ENCODE data around the gene TMEM40.

The TMEM40 gene

GRCh38 chr3:12774619-12775018 lies 15.6 kb upstream of the TMEM40 start:
- no peaks in the 10 kb centered on the region for H3K4me1 ChIP-seq (ENCODE audit: insufficient read depth, low read length)
- H3K9me3 ChIP-seq (ENCODE audit: insufficient read depth, low read depth, low read length) = no peaks in the 10 kb centered on the region
- WGBS = 71% methylated on average over 4 of the region's 4 CpGs
- H3K4me3 ChIP-seq (ENCODE audit: low read length) = no peak overlapping the region
- H3K27ac ChIP-seq (ENCODE audit: low read depth, low read length) = no peak overlapping the region
- no peak overlapping the region for H3K9ac ChIP-seq (ENCODE audit: low read depth, low read length)
- no peaks in the 10 kb centered on the region for H3K36me3 ChIP-seq (ENCODE audit: insufficient read depth, low read length)
- no peaks in the 10 kb centered on the region for H3K27me3 ChIP-seq (ENCODE audit: insufficient read depth, low read length)

GRCh38 chr3:12773710-12774086 lies 14.6 kb upstream of the TMEM40 start:
- 81% methylated on average over 1 of the region's 1 CpG for WGBS
- Histone ChIP-seq H3K9ac (ENCODE audit: low read depth, low read length) (no peak overlapping the region), H3K27me3 (ENCODE audit: insufficient read depth, low read length) (no peaks in the 10 kb centered on the region), H3K4me1 (ENCODE audit: insufficient read depth, low read length) (no peaks in the 10 kb centered on the region), H3K9me3 (ENCODE audit: insufficient read depth, low read depth, low read length) (no peaks in the 10 kb centered on the region), H3K36me3 (ENCODE audit: insufficient read depth, low read length) (no peaks in the 10 kb centered on the region), H3K4me3 (ENCODE audit: low read length) (no peak overlapping the region), H3K27ac (ENCODE audit: low read depth, low read length) (no peak overlapping the region)

GRCh38 chr3:12773030-12773709 lies 14.1 kb upstream of the TMEM40 start:
- H3K4me3 ChIP-seq (ENCODE audit: low read length) = no peak overlapping the region
- no peaks in the 10 kb centered on the region for H3K27me3 ChIP-seq (ENCODE audit: insufficient read depth, low read length)
- H3K27ac ChIP-seq (ENCODE audit: low read depth, low read length) = no peak overlapping the region
- H3K4me1 ChIP-seq (ENCODE audit: insufficient read depth, low read length) = no peaks in the 10 kb centered on the region
- WGBS = 80% methylated on average over 2 of the region's 2 CpGs
- H3K9ac ChIP-seq (ENCODE audit: low read depth, low read length) = no peak overlapping the region
- H3K9me3 ChIP-seq (ENCODE audit: insufficient read depth, low read depth, low read length) = no peaks in the 10 kb centered on the region
- no peaks in the 10 kb centered on the region for H3K36me3 ChIP-seq (ENCODE audit: insufficient read depth, low read length)

GRCh38 chr3:12772462-12772861 lies 13.4 kb upstream of the TMEM40 start:
- Histone ChIP-seq H3K27ac (ENCODE audit: low read depth, low read length) (no peak overlapping the region), H3K9ac (ENCODE audit: low read depth, low read length) (no peak overlapping the region), H3K36me3 (ENCODE audit: insufficient read depth, low read length) (no peaks in the 10 kb centered on the region), H3K27me3 (ENCODE audit: insufficient read depth, low read length) (no peaks in the 10 kb centered on the region), H3K4me3 (ENCODE audit: low read length) (no peak overlapping the region), H3K4me1 (ENCODE audit: insufficient read depth, low read length) (no peaks in the 10 kb centered on the region), H3K9me3 (ENCODE audit: insufficient read depth, low read depth, low read length) (no peaks in the 10 kb centered on the region)
- WGBS = 86% methylated on average over 5 of the region's 5 CpGs

GRCh38 chr3:12771236-12771635 lies 12.2 kb upstream of the TMEM40 start:
- H3K27me3 ChIP-seq (ENCODE audit: insufficient read depth, low read length) = no peaks in the 10 kb centered on the region
- H3K4me1 ChIP-seq (ENCODE audit: insufficient read depth, low read length) = no peaks in the 10 kb centered on the region
- no peaks in the 10 kb centered on the region for H3K9me3 ChIP-seq (ENCODE audit: insufficient read depth, low read depth, low read length)
- WGBS = 90% methylated on average over 9 of the region's 9 CpGs
- no peak overlapping the region for H3K4me3 ChIP-seq (ENCODE audit: low read length)
- no peak overlapping the region for H3K27ac ChIP-seq (ENCODE audit: low read depth, low read length)
- H3K9ac ChIP-seq (ENCODE audit: low read depth, low read length) = no peak overlapping the region
- H3K36me3 ChIP-seq (ENCODE audit: insufficient read depth, low read length) = no peaks in the 10 kb centered on the region

- WGBS = 88% methylated on average over 1 of the region's 2 CpGs
- Histone ChIP-seq H3K4me1 (ENCODE audit: insufficient read depth, low read length) (no peaks in the 10 kb centered on the region), H3K9ac (ENCODE audit: low read depth, low read length) (no peak overlapping the region), H3K4me3 (ENCODE audit: low read length) (no peak overlapping the region), H3K27me3 (ENCODE audit: insufficient read depth, low read length) (no peaks in the 10 kb centered on the region), H3K27ac (ENCODE audit: low read depth, low read length) (no peak overlapping the region), H3K9me3 (ENCODE audit: insufficient read depth, low read depth, low read length) (no peaks in the 10 kb centered on the region), H3K36me3 (ENCODE audit: insufficient read depth, low read length) (no peaks in the 10 kb centered on the region)
Observed at GRCh38 chr3:12769761-12770160, 10.7 kb upstream of the TMEM40 start.

- H3K9ac ChIP-seq (ENCODE audit: low read depth, low read length) = no peak overlapping the region
- H3K4me1 ChIP-seq (ENCODE audit: insufficient read depth, low read length) = no peaks in the 10 kb centered on the region
- H3K27ac ChIP-seq (ENCODE audit: low read depth, low read length) = no peak overlapping the region
- H3K9me3 ChIP-seq (ENCODE audit: insufficient read depth, low read depth, low read length) = no peaks in the 10 kb centered on the region
- H3K4me3 ChIP-seq (ENCODE audit: low read length) = no peak overlapping the region; the same call in 1 of the 2 replicates
- no peaks in the 10 kb centered on the region for H3K36me3 ChIP-seq (ENCODE audit: insufficient read depth, low read length)
- WGBS = 81% methylated on average over 54 of the region's 54 CpGs
- H3K27me3 ChIP-seq (ENCODE audit: insufficient read depth, low read length) = no peaks in the 10 kb centered on the region
Observed at GRCh38 chr3:12768579-12769527, 9.8 kb upstream of the TMEM40 start.

GRCh38 chr3:12766541-12766940 lies 7.5 kb upstream of the TMEM40 start:
- Histone ChIP-seq H3K4me1 (ENCODE audit: insufficient read depth, low read length) (no peaks in the 10 kb centered on the region), H3K27ac (ENCODE audit: low read depth, low read length) (no peak overlapping the region), H3K36me3 (ENCODE audit: insufficient read depth, low read length) (no peaks in the 10 kb centered on the region), H3K9ac (ENCODE audit: low read depth, low read length) (no peak overlapping the region), H3K27me3 (ENCODE audit: insufficient read depth, low read length) (no peaks in the 10 kb centered on the region), H3K9me3 (ENCODE audit: insufficient read depth, low read depth, low read length) (no peaks in the 10 kb centered on the region), H3K4me3 (ENCODE audit: low read length) (no peak overlapping the region)
- 86% methylated on average over 3 of the region's 6 CpGs for WGBS

- Histone ChIP-seq H3K4me3 (ENCODE audit: low read length) (no peak overlapping the region), H3K27me3 (ENCODE audit: insufficient read depth, low read length) (no peaks in the 10 kb centered on the region), H3K4me1 (ENCODE audit: insufficient read depth, low read length) (peaks cover 6% of the 10 kb centered on the region), H3K9ac (ENCODE audit: low read depth, low read length) (no peak overlapping the region), H3K27ac (ENCODE audit: low read depth, low read length) (no peak overlapping the region), H3K9me3 (ENCODE audit: insufficient read depth, low read depth, low read length) (no peaks in the 10 kb centered on the region), H3K36me3 (ENCODE audit: insufficient read depth, low read length) (no peaks in the 10 kb centered on the region)
- WGBS = 81% methylated on average over 8 of the region's 8 CpGs
Observed at GRCh38 chr3:12764171-12764776, 5.2 kb upstream of the TMEM40 start.

- Histone ChIP-seq H3K27me3 (ENCODE audit: insufficient read depth, low read length) (no peaks in the 10 kb centered on the region), H3K4me3 (ENCODE audit: low read length) (no peak overlapping the region), H3K36me3 (ENCODE audit: insufficient read depth, low read length) (no peaks in the 10 kb centered on the region), H3K9ac (ENCODE audit: low read depth, low read length) (no peak overlapping the region), H3K9me3 (ENCODE audit: insufficient read depth, low read depth, low read length) (no peaks in the 10 kb centered on the region), H3K4me1 (ENCODE audit: insufficient read depth, low read length) (peaks cover 7% of the 10 kb centered on the region), H3K27ac (ENCODE audit: low read depth, low read length) (no peak overlapping the region)
- WGBS = 75% methylated on average over 8 of the region's 8 CpGs
Observed at GRCh38 chr3:12759693-12760565, 870 bp upstream of the TMEM40 start.

All from HUES64 (cell line).